OCI-LY3 (cell line): ENCODE measurements around the gene CNN2.
A peak's percentile ranks its signal among the peaks of the same experiment; 100 is the strongest.

Source experiments
- H2AFZ ChIP-seq: fragments of 200-600, 300-600 bp; shearing (Covaris generic); 2 replicates; pipeline ENCODE4 v1.6.0; 2014; ENCODE audit warnings: antibody characterized with exemption, low read depth, low read length
- H3K27ac ChIP-seq: fragments of 200-600, 300-600 bp; sonication (generic); 2 replicates; pipeline ENCODE4 v1.5.1; 2014; ENCODE audit warnings: mild to moderate bottlenecking, low read length, moderate library complexity, mixed read lengths
- H3K27me3 ChIP-seq: fragments of 200-600, 300-600 bp; sonication (generic); 2 replicates; pipeline ENCODE4 v1.6.1; 2014; ENCODE audit warnings: low read depth, low read length, mixed read lengths
- H3K36me3 ChIP-seq: fragments of 200-600, 300-600 bp; sonication (generic); replicated peaks from 2 replicates; pipeline ENCODE3; 2014; ENCODE audit warnings: low read depth, low read length, mixed read lengths
- H3K4me1 ChIP-seq: fragments of 300-600, 200-600 bp; sonication (generic); 2 replicates; pipeline ENCODE4 v1.6.1; 2014; ENCODE audit warnings: low read length, mixed read lengths
- H3K4me2 ChIP-seq: fragments of 200-600, 300-600 bp; sonication (generic); 2 replicates; pipeline ENCODE4 v1.6.1; 2014; ENCODE audit warnings: low read length, mixed read lengths
- H3K4me3 ChIP-seq: fragments of 300-600, 200-600 bp; sonication (generic); 2 replicates; pipeline ENCODE4 v1.5.1; 2014; ENCODE audit warnings: antibody characterized with exemption, mild to moderate bottlenecking, low read length, moderate library complexity
- H3K79me2 ChIP-seq: fragments of 300-600, 200-600 bp; shearing (Covaris generic); 2 replicates; pipeline ENCODE4 v1.6.1; 2014; ENCODE audit warnings: mild to moderate bottlenecking, low read length, mixed read lengths
- H3K9ac ChIP-seq: fragments of 300-600, 200-600 bp; shearing (Covaris generic); 2 replicates; pipeline ENCODE4 v1.6.0; 2014; ENCODE audit warnings: mild to moderate bottlenecking, low read length, moderate library complexity
- H3K9me3 ChIP-seq: fragments of 200-600, 300-600 bp; shearing (Covaris generic); 2 replicates; pipeline ENCODE4 v1.6.1; 2014; ENCODE audit warnings: low read length, mixed read lengths; ENCODE audit not compliant: insufficient read depth
- H4K20me1 ChIP-seq: fragments of 200-600, 300-600 bp; sonication (generic); 2 replicates; pipeline ENCODE4 v1.6.1; 2016; ENCODE audit warnings: low read length, mixed read lengths; ENCODE audit not compliant: insufficient read depth
- EZH2phosphoT487 ChIP-seq: fragments of 200-600 bp; shearing (Covaris generic); IDR thresholded peaks from 2 replicates; pipeline ENCODE4 v1.6.1; 2018; ENCODE audit warnings: antibody characterized with exemption, mixed run types, low read depth
- TF ChIP-seq, protein P1 (sequence below): fragments of 200-600, 300-600 bp; sonication (generic); IDR thresholded peaks from 2 replicates; pipeline ENCODE4 v1.5.1; 2014; ENCODE audit warnings: antibody characterized with exemption, low read length, low read depth

The CNN2 gene

DNA sequence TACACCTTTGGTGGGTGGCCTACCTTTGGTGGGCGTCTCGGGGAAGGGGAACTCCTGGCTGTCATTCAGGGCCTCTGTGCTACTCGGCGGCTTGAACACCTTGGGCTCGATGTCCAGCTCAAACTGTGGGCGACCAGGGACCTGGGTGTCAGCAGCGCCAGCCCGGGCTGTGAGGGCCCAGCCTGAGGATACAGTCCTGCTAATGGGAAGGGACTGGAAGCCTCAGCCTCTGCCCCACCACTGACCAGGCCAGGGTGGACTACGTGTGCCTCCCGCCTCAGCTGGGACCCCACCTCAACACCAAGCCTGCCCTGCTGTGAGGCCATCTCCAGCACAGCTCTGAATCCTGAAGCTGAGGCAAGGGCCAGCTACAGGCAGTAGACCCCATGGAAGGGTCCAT lies 13.2 kb upstream of the CNN2 start:
- no peaks in the 10 kb centered on the region for H3K27me3 ChIP-seq
- no peaks in the 10 kb centered on the region for H3K9me3 ChIP-seq
- no peak overlapping the region for H2AFZ ChIP-seq
- H4K20me1 ChIP-seq, result peaks cover 49% of the 10 kb centered on the region
- H3K27ac ChIP-seq, result no peak overlapping the region
- H3K36me3 ChIP-seq, result peaks cover 55% of the 10 kb centered on the region
- no peak overlapping the region for H3K9ac ChIP-seq
- peaks cover 17% of the 10 kb centered on the region for H3K4me1 ChIP-seq
- peaks cover 54% of the 10 kb centered on the region for H3K79me2 ChIP-seq
- no peak for TF ChIP-seq EZH2phosphoT487
- TF ChIP-seq, protein P1, sequence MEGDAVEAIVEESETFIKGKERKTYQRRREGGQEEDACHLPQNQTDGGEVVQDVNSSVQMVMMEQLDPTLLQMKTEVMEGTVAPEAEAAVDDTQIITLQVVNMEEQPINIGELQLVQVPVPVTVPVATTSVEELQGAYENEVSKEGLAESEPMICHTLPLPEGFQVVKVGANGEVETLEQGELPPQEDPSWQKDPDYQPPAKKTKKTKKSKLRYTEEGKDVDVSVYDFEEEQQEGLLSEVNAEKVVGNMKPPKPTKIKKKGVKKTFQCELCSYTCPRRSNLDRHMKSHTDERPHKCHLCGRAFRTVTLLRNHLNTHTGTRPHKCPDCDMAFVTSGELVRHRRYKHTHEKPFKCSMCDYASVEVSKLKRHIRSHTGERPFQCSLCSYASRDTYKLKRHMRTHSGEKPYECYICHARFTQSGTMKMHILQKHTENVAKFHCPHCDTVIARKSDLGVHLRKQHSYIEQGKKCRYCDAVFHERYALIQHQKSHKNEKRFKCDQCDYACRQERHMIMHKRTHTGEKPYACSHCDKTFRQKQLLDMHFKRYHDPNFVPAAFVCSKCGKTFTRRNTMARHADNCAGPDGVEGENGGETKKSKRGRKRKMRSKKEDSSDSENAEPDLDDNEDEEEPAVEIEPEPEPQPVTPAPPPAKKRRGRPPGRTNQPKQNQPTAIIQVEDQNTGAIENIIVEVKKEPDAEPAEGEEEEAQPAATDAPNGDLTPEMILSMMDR, result no peak
- no peak overlapping the region for H3K4me2 ChIP-seq
- no peak overlapping the region for H3K4me3 ChIP-seq

DNA sequence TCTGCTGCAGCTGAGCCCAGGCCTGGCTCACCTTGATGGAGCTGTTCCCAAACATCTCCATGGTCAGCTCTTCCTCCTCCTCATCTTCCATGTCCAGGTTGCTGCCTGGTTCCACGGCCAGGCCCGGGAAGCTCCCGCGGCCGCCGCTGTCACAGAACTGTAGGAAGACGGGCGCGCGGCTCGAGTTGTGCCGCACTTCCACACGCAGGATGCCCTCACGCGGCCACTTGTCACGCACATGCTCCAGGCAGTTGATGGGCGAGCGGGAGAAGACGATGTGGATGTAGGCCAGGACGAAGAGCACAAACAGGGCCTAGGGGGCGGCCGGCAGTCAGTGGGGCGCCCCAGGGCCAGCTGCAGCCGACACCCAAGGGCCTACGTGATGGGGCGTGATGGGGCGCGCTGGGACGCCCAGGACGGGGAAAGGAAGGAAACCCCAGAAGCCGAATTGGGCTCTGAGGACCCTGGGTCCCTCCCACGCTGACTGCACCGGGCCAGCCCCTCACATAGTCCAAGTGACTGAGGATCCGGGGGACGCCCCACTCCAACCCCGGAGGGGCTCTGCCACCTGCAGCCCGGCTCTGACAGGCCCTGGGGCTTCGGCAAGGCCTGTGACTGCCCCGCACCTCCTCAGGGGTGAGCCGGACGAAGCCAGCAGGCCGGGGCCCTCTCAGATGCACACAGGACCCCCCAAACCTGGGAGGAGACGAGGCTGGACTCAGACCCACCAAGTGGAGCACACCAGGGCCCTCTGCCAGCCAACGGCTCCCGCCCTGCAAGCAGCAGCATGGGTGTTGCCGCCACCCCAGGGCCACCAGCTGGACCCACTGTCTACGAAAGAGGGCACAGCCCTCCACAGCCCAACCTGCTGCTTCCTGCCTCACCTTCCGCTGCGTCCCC lies 12.0 kb upstream of the CNN2 start:
- Histone ChIP-seq H3K4me1 (peaks cover 29% of the 10 kb centered on the region), H3K4me3 (no peak overlapping the region), H3K27me3 (no peaks in the 10 kb centered on the region), H2AFZ (no peak overlapping the region), H3K9me3 (no peaks in the 10 kb centered on the region), H3K9ac (no peak overlapping the region), H3K79me2 (peaks cover 66% of the 10 kb centered on the region), H4K20me1 (peaks cover 61% of the 10 kb centered on the region), H3K27ac (no peak overlapping the region), H3K36me3 (peaks cover 47% of the 10 kb centered on the region), H3K4me2 (no peak overlapping the region)
- TF ChIP-seq EZH2phosphoT487, result no peak

DNA sequence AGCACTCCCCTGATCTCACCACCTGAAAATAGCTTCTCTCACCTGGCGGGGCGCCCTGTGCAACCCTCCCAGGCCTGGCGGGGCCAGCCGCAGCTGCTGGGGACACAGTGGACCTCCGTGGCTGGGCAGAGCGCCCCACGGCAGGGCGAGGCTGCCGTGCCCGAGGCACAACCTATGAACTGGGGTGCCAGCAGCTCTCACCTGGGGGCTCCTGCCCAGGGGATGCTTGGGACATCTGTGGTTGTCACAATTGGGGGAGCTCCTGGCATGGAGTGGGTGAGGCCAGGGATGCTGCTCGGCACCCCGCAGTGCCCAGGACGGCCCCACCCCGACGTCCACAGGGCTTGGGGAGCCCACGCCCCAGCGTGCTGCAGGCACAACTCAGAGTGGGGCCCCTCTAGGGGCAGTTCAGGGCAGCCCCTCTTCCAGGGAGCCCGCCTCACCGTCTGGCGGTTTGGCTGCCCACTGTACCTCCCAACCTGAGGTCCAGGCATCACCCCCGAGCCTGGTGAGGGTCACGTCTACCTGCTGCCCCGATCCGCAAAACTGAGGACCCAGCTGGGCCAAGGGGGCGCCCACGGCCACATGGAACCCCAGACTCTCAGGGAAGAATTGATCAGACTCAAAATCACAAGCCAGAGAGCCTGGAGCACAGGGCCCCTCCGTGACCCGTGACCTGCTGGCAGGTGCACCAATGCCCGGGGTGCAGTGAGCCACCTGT lies 11.2 kb upstream of the CNN2 start:
- Histone ChIP-seq H2AFZ (no peak overlapping the region), H3K36me3 (peaks cover 39% of the 10 kb centered on the region), H4K20me1 (peaks cover 69% of the 10 kb centered on the region), H3K9me3 (no peaks in the 10 kb centered on the region), H3K27ac (no peak overlapping the region), H3K4me1 (peaks cover 29% of the 10 kb centered on the region), H3K4me3 (no peak overlapping the region), H3K9ac (no peak overlapping the region), H3K79me2 (peaks cover 74% of the 10 kb centered on the region), H3K4me2 (no peak overlapping the region), H3K27me3 (no peaks in the 10 kb centered on the region)
- TF ChIP-seq, protein P1, result no peak
- no peak for TF ChIP-seq EZH2phosphoT487

DNA sequence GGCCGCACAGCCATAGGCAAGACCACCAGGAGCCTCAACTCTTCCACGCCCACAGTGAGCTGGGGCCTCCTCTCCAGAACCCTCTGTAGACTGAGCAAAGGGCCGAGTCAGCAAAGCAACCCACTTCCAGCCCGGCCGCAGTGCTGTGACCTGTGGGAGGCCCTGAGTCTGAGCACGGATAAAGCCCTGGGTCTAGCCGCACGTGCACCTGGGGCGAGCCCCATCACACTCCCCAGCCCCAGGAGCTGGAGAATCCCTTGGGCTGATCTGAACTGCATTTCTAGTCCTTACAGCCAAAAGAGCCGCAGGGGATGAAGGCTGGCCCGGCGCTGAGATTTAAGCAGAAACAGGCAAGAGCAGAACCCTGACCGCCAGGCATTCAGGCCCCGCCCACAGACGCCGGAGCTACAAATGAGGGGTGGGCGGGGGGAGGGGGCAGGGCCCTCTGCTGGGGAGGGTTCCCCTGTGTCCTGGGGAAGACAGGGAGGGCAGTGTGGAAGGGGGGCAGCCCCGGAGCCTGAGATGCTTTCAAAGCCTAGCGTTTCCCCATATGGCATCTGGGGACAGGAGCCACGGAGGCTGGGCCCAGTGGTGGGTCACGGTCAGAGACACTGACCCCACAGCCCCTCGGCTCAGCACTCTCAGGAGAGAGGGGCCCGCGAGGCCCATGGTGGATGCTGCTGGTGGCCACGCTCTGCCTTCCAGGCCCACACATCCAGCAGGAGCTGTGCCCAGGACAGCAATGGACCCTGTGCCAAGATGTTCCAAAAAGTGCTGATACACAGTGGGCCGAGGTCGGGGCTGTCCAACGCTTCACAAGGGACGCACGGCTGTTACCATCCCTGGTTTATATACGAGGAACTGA lies 10.4 kb upstream of the CNN2 start:
- Histone ChIP-seq H3K4me1 (peaks cover 29% of the 10 kb centered on the region), H3K79me2 (peaks cover 82% of the 10 kb centered on the region), H3K9ac (no peak overlapping the region), H3K27ac (no peak overlapping the region), H4K20me1 (peaks cover 71% of the 10 kb centered on the region), H3K9me3 (no peaks in the 10 kb centered on the region), H3K4me3 (no peak overlapping the region), H2AFZ (no peak overlapping the region), H3K36me3 (peaks cover 33% of the 10 kb centered on the region), H3K4me2 (peak overlapping the region; percentile 38; the same call in 1 of the 2 replicates), H3K27me3 (no peaks in the 10 kb centered on the region)
- TF ChIP-seq, protein P1, result no peak
- no peak for TF ChIP-seq EZH2phosphoT487
